ENCODE data around the gene BDP1.
"Not testable (repeated sequence)": the region's sequence is repeated elsewhere in the genome, so short reads cannot be mapped to it uniquely, and the experiment has no call there.

Gene BDP1

GRCh38 chr5:71576241-71576640 lies 120.8 kb downstream of the BDP1 start:
- no peak for DNase-seq
- TF ChIP-seq POLR2A (IDR thresholded peaks at IDR 0.05; ENCODE audit: low read length): no peak
- no peak for TF ChIP-seq GATA1 (IDR thresholded peaks at IDR 0.05; ENCODE audit: low read depth, low read length)

GRCh38 chr5:71577839-71578238 lies 122.4 kb downstream of the BDP1 start:
- not testable (repeated sequence) for DNase-seq

GRCh38 chr5:71582945-71583584 lies 127.6 kb downstream of the BDP1 start:
- TF ChIP-seq GATA1 (IDR thresholded peaks at IDR 0.05; ENCODE audit: low read depth, low read length) (no peak), POLR2A (IDR thresholded peaks at IDR 0.05; ENCODE audit: low read length) (no peak)
- DNase-seq: no peak

- TF ChIP-seq POLR2A (IDR thresholded peaks at IDR 0.05; ENCODE audit: low read length) (no peak), GATA1 (IDR thresholded peaks at IDR 0.05; ENCODE audit: low read depth, low read length) (no peak)
- DNase-seq: peak in 1 of 2 experiments; percentile 71
These were observed 130.8 kb downstream of the BDP1 start for GRCh38 chr5:71586052-71586940.

GRCh38 chr5:71586941-71587765 lies 131.7 kb downstream of the BDP1 start, which contains the start of gene MCCC2:
Gene MCCC2 (plus strand): TSS chr5:71587340. CDS start chr5:71587426, 86 bp downstream.
- DNase-seq: peak; percentile 95 to 96
- TF ChIP-seq GATA1 (IDR thresholded peaks at IDR 0.05; ENCODE audit: low read depth, low read length) (no peak), POLR2A (IDR thresholded peaks at IDR 0.05; ENCODE audit: low read length) (peak; percentile 87)

DNA sequence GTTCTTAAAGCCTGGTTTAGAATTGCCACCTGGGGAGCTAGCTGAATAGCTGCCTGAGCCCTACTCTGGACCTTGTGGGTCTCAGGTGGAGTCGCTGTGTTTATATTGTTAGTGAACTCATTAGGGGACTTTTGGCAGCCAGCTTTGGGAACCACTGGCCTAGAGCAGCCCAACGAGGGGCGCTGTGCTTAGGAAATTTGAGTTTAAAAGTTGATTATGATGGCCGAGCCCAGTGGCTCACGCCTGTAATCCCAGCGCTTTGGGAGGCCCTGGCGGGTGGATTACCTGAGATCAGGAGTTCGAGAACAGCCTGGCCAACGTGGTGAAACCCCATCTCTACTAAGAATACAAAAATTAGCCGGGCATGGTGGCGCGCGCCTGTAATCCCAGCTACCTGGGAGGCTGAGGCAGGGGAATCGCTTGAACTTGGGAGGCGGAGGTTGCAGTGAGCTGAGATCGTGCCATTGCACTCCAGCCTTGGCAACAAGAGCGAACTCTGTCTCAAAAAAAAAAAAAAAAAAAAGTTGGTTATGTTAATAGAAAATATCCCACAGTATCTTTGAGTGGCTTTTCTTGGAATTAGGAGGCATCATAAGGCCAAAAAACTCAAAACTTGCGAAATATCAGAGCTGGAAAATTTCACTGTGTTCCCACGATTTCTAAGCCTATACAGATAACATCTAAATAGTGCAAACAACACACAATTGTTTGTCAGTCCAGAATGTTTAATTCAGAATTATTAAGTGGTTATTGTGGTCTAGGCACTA lies 132.5 kb downstream of the BDP1 start:
- peak in 1 of 2 experiments; percentile 50 for DNase-seq
- TF ChIP-seq POLR2A (IDR thresholded peaks at IDR 0.05; ENCODE audit: low read length): no peak
- no peak for TF ChIP-seq GATA1 (IDR thresholded peaks at IDR 0.05; ENCODE audit: low read depth, low read length)

DNA sequence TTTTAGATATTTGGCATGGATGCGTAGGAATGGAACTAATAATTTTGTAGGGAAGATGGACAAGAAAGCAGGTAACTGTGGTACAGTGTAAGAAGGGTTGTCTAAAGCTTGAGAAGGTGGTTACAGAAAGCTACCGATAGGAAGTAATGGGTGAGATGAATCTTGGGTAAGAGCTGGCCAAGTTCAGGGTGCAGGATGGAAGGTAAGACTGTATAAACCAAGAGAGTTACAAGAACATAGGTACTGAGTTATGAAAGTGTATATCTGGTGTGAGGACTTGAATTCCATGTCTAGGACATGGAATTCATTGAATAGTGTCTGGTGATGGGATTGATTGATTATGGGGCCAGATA lies 133.1 kb downstream of the BDP1 start:
- no peak for DNase-seq
- TF ChIP-seq POLR2A (IDR thresholded peaks at IDR 0.05; ENCODE audit: low read length) (no peak), GATA1 (IDR thresholded peaks at IDR 0.05; ENCODE audit: low read depth, low read length) (no peak)

DNA sequence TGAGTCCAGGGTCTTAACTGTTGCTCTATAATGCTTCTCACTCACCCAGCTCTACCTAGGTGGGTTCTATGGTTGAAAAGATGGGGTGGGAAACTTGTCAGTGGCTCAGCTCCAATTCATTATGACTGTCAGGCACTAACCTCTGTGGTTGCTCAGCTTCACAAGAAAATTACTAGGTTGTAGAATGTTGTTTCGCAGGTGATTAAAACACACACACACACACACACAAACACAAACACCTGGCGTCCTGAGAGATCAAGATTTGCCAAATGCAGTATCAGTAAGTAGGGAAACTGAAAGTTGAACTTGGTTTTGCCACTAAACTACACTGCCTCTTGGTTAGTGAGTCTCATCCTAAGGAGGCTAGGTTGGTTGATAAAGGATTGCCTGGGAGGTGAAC lies 134.5 kb downstream of the BDP1 start:
- no peak for DNase-seq

DNA sequence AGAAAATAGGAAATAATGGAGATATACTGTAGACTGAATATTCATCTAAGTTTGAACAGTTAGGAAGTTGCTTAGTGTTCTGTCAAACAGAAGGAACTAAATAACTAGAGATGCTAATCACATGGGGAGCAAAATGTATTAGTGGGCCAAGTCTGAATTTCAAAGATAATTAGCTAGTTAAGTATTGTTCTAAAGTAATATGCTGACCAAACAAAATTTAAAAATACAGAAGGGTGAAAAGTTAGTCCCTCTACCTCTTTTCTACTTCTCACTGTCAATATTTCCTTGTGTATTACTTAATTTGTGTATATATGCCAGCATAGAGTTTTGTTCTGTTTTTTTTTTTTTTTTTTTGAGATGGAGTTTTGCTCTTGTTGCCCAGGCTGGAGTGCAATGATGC lies 135.6 kb downstream of the BDP1 start:
- TF ChIP-seq POLR2A (IDR thresholded peaks at IDR 0.05; ENCODE audit: low read length) (no peak), GATA1 (IDR thresholded peaks at IDR 0.05; ENCODE audit: low read depth, low read length) (no peak)
- no peak for DNase-seq

More for the DNA sequence above, 134.5 kb downstream of the BDP1 start:
- TF ChIP-seq POLR2A (IDR thresholded peaks at IDR 0.05; ENCODE audit: low read length): no peak
- no peak for TF ChIP-seq GATA1 (IDR thresholded peaks at IDR 0.05; ENCODE audit: low read depth, low read length)

DNA sequence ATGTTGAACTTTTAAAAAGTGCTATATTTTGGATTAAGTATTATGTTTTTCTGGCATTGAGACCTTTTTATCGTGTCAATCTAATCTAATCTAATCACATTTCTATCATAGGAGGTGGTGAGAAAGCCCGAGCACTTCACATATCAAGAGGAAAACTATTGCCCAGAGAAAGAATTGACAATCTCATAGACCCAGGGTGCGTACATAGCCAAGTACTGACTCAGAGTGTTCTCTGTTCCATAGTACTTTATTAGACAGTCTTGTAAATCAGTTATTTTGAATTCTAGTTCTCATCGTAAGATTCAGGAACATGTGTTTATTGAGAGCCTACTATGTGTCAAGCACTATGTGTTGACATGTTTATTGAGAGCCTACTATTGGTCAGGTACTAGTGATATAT lies 140.7 kb downstream of the BDP1 start:
- no peak for DNase-seq
- no peak for TF ChIP-seq GATA1 (IDR thresholded peaks at IDR 0.05; ENCODE audit: low read depth, low read length)
- no peak for TF ChIP-seq POLR2A (IDR thresholded peaks at IDR 0.05; ENCODE audit: low read length)

- no peak for DNase-seq
- TF ChIP-seq GATA1 (IDR thresholded peaks at IDR 0.05; ENCODE audit: low read depth, low read length) (no peak), POLR2A (IDR thresholded peaks at IDR 0.05; ENCODE audit: low read length) (no peak)
These were observed 141.6 kb downstream of the BDP1 start for GRCh38 chr5:71597001-71597400.

GRCh38 chr5:71600783-71601182 lies 145.3 kb downstream of the BDP1 start:
- no peak for DNase-seq
- TF ChIP-seq GATA1 (IDR thresholded peaks at IDR 0.05; ENCODE audit: low read depth, low read length) (no peak), POLR2A (IDR thresholded peaks at IDR 0.05; ENCODE audit: low read length) (no peak)

DNA sequence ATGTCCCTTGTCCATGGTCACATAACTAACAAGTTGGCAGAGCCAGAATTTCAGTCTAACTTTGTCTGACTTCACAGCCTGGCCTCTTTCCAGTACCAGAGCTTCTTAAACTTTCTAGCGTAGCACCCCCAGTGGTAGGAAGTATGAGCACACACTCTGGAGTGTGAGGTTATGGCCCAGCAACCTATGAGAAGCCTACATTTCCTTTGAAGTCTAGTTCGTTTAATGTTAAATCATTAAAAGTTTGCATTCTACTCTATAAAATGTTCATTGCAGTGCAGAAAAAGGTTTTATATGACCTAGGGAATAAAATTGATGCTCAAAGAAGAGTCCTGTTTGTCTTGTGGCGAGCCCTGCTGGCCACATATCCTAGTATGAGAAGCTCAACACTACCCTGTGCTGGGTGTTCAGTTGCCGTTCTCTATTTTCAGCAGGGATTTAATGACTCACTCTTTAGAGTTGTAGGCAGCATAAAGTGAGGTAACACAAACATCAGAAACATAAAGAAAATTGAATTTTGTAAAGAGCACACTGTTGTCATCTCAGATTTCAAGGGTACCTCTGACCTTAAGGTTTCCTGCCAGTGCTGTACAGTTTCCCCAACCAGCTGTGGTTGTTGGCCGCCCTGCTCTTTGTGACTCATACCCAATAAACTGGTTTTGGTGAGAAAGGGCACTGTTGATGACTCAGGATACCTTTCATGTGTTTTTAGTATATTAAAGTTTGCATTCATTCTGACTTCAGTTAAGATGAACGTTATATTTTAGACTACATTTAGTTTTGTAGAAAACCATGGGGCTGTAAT lies 146.0 kb downstream of the BDP1 start:
- DNase-seq: peak; percentile 69 to 74
- TF ChIP-seq POLR2A (IDR thresholded peaks at IDR 0.05; ENCODE audit: low read length) (no peak), GATA1 (IDR thresholded peaks at IDR 0.05; ENCODE audit: low read depth, low read length) (no peak)

GRCh38 chr5:71609916-71610315 lies 154.5 kb downstream of the BDP1 start:
- not testable (repeated sequence) for DNase-seq

All from erythroblast (primary cell).